RWPE1 (cell line): Measurements from ENCODE around the gene TNFRSF25.

Experiments
- CTCF ChIA-PET: fragments of 350-600 bp; sonication (Branson Sonifier 250); formaldehyde crosslinking; extraction: SDS; loops from one replicate; lab custom pipeline; 2021; lab: Yijun Ruan, JAX
- POLR2A ChIA-PET: fragments of 400-600 bp; formaldehyde crosslinking; extraction: SDS; loops from one replicate; lab custom pipeline; 2020; ENCODE audit warnings: antibody characterized with exemption; ENCODE audit not compliant: low non-redundant PET; lab: Yijun Ruan, JAX
- DNase-seq: peaks from one replicate; pipeline ENCODE4 v3.0.0; 2012; ENCODE audit warnings: low spot score
- H3K27ac ChIP-seq: fragments of 450-650 bp; 2 replicates; pipeline ENCODE4 v1.5.1; 2017
- CTCF ChIP-seq: fragments of 450-650 bp; conservative IDR thresholded peaks from 2 replicates; pipeline ENCODE4 v1.5.1; 2017; ENCODE audit warnings: low read depth, mild to moderate bottlenecking

TNFRSF25 gene

GRCh38 chr1:6424000-6424565 is 41.9 kb downstream of the TNFRSF25 start:
- POLR2A ChIA-PET: no interaction called here
- no peak for TF ChIP-seq CTCF
- CTCF ChIA-PET: interaction anchor here (0.5 to 6.8 kb wide), 15 partner anchors 9 to 382 kb away, joined by 3 to 85 read pairs (median 4); no protein-coding TSS in a partner anchor
- no peak for DNase-seq
- peak overlapping the region; percentile 88 for H3K27ac ChIP-seq

- H3K27ac ChIP-seq: peak overlapping the region; percentile 88
- POLR2A ChIA-PET: no interaction called here
- CTCF ChIA-PET: interaction anchor here (0.5 to 6.8 kb wide), 19 partner anchors 9 to 382 kb away, joined by 3 to 85 read pairs (median 3); no protein-coding TSS in a partner anchor
- DNase-seq: peak; percentile 74
- peak; percentile 90 for TF ChIP-seq CTCF
Observed at GRCh38 chr1:6423321-6423999, 42.5 kb downstream of the TNFRSF25 start.

- CTCF ChIA-PET: interaction anchor here (0.7 to 6.8 kb wide), 3 partner anchors 10 to 268 kb away, joined by 3 to 85 read pairs (median 4); no protein-coding TSS in a partner anchor
- no peak for TF ChIP-seq CTCF
- peak overlapping the region; percentile 88 for H3K27ac ChIP-seq
Observed at GRCh38 chr1:6421266-6421665, 44.7 kb downstream of the TNFRSF25 start.

GRCh38 chr1:6420454-6421042 is 45.4 kb downstream of the TNFRSF25 start:
- ChIA-PET POLR2A (no interaction called here), CTCF (interaction anchor here (0.7 to 6.8 kb wide), 2 partner anchors 11 to 19 kb away, joined by 4 to 85 read pairs; no protein-coding TSS in a partner anchor)
- H3K27ac ChIP-seq: peak overlapping the region; percentile 88
- DNase-seq: no peak
- no peak for TF ChIP-seq CTCF

More at GRCh38 chr1:6421266-6421665, 44.7 kb downstream of the TNFRSF25 start:
- POLR2A ChIA-PET: no interaction called here
- DNase-seq: no peak

- peak; percentile 84 for DNase-seq
- no peak for TF ChIP-seq CTCF
- CTCF ChIA-PET: interaction anchor here (0.6 to 6.8 kb wide), 3 partner anchors 19 to 185 kb away, joined by 4 to 85 read pairs (median 5); no protein-coding TSS in a partner anchor
- peak within 1 kb of the TSS; percentile 66 for H3K27ac ChIP-seq
- POLR2A ChIA-PET: interaction anchor here (0.5 kb wide), 1 partner anchor 39 kb away, joined by 3 read pairs; no protein-coding TSS in a partner anchor
Observed at GRCh38 chr1:6419804-6420453, 46.0 kb downstream of the TNFRSF25 start, which contains the start of gene HES2. TSS of gene HES2 (minus strand) at chr1:6419919. CDS start at chr1:6419820, 99 bp downstream.

DNA sequence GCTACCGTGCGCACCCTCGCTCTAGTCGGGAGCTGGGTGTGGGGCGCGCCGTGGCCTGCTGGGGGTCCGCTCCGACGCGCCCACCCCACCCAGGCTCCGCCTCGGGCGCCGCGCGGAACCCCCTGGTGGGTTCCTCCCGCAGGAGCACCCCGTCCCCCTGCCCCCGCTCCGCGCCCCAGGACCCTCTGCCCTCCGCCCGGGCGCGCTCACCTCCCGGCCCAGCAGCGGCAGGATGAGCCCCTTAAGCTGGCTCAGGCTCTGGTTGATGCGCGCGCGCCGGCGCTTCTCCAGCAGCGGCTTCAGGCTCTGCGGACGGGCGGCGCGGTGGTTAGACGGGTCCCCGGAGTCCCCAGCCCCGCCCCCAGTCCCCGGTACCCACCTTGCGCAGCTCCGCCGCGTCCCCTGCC is 46.6 kb downstream of the TNFRSF25 start:
- H3K27ac ChIP-seq: peak overlapping the region; percentile 66
- no peak for TF ChIP-seq CTCF
- ChIA-PET CTCF (interaction anchor here (0.6 to 6.8 kb wide), 4 partner anchors 20 to 185 kb away, joined by 4 to 85 read pairs (median 7); no protein-coding TSS in a partner anchor), POLR2A (interaction anchor here (0.5 kb wide), 2 partner anchors 11 to 39 kb away, joined by 3 read pairs; no protein-coding TSS in a partner anchor)
- DNase-seq: no peak
